Loucy (cell line): ENCODE results near the gene TSPAN31.
A peak's percentile ranks its signal among the peaks of the same experiment; 100 is the strongest.

Experiments
- H2AFZ ChIP-seq: fragments of 200-600 bp; sonication (generic); 2 replicates; pipeline ENCODE4 v1.6.0; 2016; ENCODE audit warnings: antibody characterized with exemption, mild to moderate bottlenecking, low read length, moderate library complexity
- H3F3A ChIP-seq: fragments of 200-600 bp; 2 replicates; pipeline ENCODE4 v1.6.0; 2016; ENCODE audit warnings: antibody characterized with exemption, low read depth, mild to moderate bottlenecking
- H3K27me3 ChIP-seq: fragments of 200-600 bp; sonication (generic); 2 replicates; pipeline ENCODE4 v1.6.1; 2014; ENCODE audit warnings: low read length, mild to moderate bottlenecking; ENCODE audit not compliant: insufficient read depth, poor library complexity, severe bottlenecking
- H3K36me3 ChIP-seq: fragments of 200-600 bp; sonication (generic); 2 replicates; pipeline ENCODE4 v1.6.1; 2016; ENCODE audit warnings: low read length; ENCODE audit not compliant: insufficient read depth
- H3K4me1 ChIP-seq: fragments of 200-600 bp; sonication (generic); 2 replicates; pipeline ENCODE4 v1.5.1; 2014; ENCODE audit warnings: low read length, mild to moderate bottlenecking; ENCODE audit not compliant: insufficient read depth, poor library complexity, severe bottlenecking
- H3K4me2 ChIP-seq: fragments of 200-600 bp; sonication (generic); 2 replicates; pipeline ENCODE4 v1.6.0; 2014; ENCODE audit warnings: antibody characterized with exemption, low read length, low read depth, mild to moderate bottlenecking; ENCODE audit not compliant: poor library complexity, severe bottlenecking
- H3K4me3 ChIP-seq: fragments of 200-600 bp; sonication (generic); 2 replicates; pipeline ENCODE4 v1.5.1; 2014; ENCODE audit warnings: low read length, mild to moderate bottlenecking, mixed read lengths; ENCODE audit not compliant: poor library complexity, severe bottlenecking
- H3K79me2 ChIP-seq: fragments of 200-600 bp; sonication (generic); 2 replicates; pipeline ENCODE4 v1.6.1; 2014; ENCODE audit warnings: low read length; ENCODE audit not compliant: insufficient read depth
- H3K9ac ChIP-seq: fragments of 200-600 bp; sonication (generic); 2 replicates; pipeline ENCODE4 v1.6.0; 2014; ENCODE audit warnings: mild to moderate bottlenecking, low read depth, low read length, moderate library complexity; ENCODE audit not compliant: poor library complexity, severe bottlenecking
- H3K9me2 ChIP-seq: fragments of 200-600 bp; sonication (generic); replicated peaks from 2 replicates; pipeline ENCODE4 v1.6.1; 2016; ENCODE audit warnings: low read depth, low read length, mixed read lengths
- H3K9me3 ChIP-seq: fragments of 200-600 bp; sonication (generic); 2 replicates; pipeline ENCODE4 v1.6.1; 2014; ENCODE audit warnings: mild to moderate bottlenecking, antibody characterized with exemption, low read length, low read depth; ENCODE audit not compliant: insufficient read depth
- H4K20me1 ChIP-seq: fragments of 200-600 bp; sonication (generic); 2 replicates; pipeline ENCODE4 v1.6.0; 2014; ENCODE audit warnings: antibody characterized with exemption, low read length, mild to moderate bottlenecking; ENCODE audit not compliant: insufficient read depth, poor library complexity, severe bottlenecking
- CTCF ChIP-seq: fragments of 200-600 bp; sonication (generic); conservative IDR thresholded peaks from 2 replicates; pipeline ENCODE4 v1.5.1; 2014; ENCODE audit warnings: mild to moderate bottlenecking, antibody characterized with exemption, low read length
- EZH2phosphoT487 ChIP-seq: fragments of 200-600 bp; IDR thresholded peaks from 2 replicates; pipeline ENCODE4 v1.6.1; 2018; ENCODE audit warnings: antibody characterized with exemption, mild to moderate bottlenecking, moderate library complexity, borderline replicate concordance

TSPAN31 gene

GRCh38 chr12:57769594-57769993 is 24.8 kb downstream of the TSPAN31 start:
- Histone ChIP-seq H3K4me2 (no peak overlapping the region), H3K4me1 (peaks cover 11% of the 10 kb centered on the region), H3K9ac (no peak overlapping the region), H3K27me3 (no peaks in the 10 kb centered on the region), H3F3A (no peaks in the 10 kb centered on the region), H3K79me2 (peaks cover 17% of the 10 kb centered on the region), H3K36me3 (no peaks in the 10 kb centered on the region), H3K9me3 (no peaks in the 10 kb centered on the region), H2AFZ (no peak overlapping the region), H3K4me3 (no peak overlapping the region), H3K9me2 (no peaks in the 10 kb centered on the region), H4K20me1 (no peaks in the 10 kb centered on the region)
- TF ChIP-seq EZH2phosphoT487, result no peak
- no peak for TF ChIP-seq CTCF

- Histone ChIP-seq H3K4me3 (peak overlapping the region; percentile 80), H4K20me1 (no peaks in the 10 kb centered on the region), H3K36me3 (no peaks in the 10 kb centered on the region), H3K9me3 (no peaks in the 10 kb centered on the region), H3K4me2 (peak overlapping the region; percentile 95), H2AFZ (no peak overlapping the region), H3K79me2 (peaks cover 17% of the 10 kb centered on the region), H3F3A (no peaks in the 10 kb centered on the region), H3K9me2 (no peaks in the 10 kb centered on the region), H3K27me3 (no peaks in the 10 kb centered on the region), H3K9ac (peak overlapping the region; percentile 95), H3K4me1 (peaks cover 11% of the 10 kb centered on the region)
- no peak for TF ChIP-seq CTCF
- no peak for TF ChIP-seq EZH2phosphoT487
Measured at GRCh38 chr12:57770734-57771133, 25.9 kb downstream of the TSPAN31 start.

- Histone ChIP-seq H3K9me2 (no peaks in the 10 kb centered on the region), H4K20me1 (no peaks in the 10 kb centered on the region), H3K9ac (peak overlapping the region; percentile 95), H3K4me1 (peaks cover 11% of the 10 kb centered on the region), H3K36me3 (no peaks in the 10 kb centered on the region), H3F3A (no peaks in the 10 kb centered on the region), H2AFZ (peak overlapping the region; percentile 80), H3K9me3 (no peaks in the 10 kb centered on the region), H3K27me3 (no peaks in the 10 kb centered on the region), H3K79me2 (peaks cover 17% of the 10 kb centered on the region), H3K4me3 (peak overlapping the region; percentile 80), H3K4me2 (peak overlapping the region; percentile 95)
- TF ChIP-seq EZH2phosphoT487 (no peak), CTCF (no peak)
Measured at GRCh38 chr12:57771236-57771872, 26.5 kb downstream of the TSPAN31 start.
